IMR-90 (cell line): Measurements from ENCODE around the gene DDC. TPM values are rescaled to one million over a fixed set of nuclear protein-coding genes. Genes with fewer than 3 reads are reported as not detected.
"Not testable (repeated sequence)": the region's sequence is repeated elsewhere in the genome, so short reads cannot be mapped to it uniquely, and the experiment has no call there.

ENCODE experiments used
- ATAC-seq: fragments of 200-7000 bp; cut with Tn5 transposase; 2 replicates; pipeline ENCODE4 v1.9.1; 2020; ENCODE audit warnings: low read depth, mild to moderate bottlenecking, moderate library complexity
- BruUV-seq: library from RNA; stranded (reverse); fragments of 400-500 nt; replicated peaks from 2 replicates; lab custom pipeline; 2021; lab: Mats Ljungman, UMichigan
- CTCF ChIA-PET: fragments of 300-600 bp; formaldehyde crosslinking; extraction: SDS; loops from one replicate; lab custom pipeline; 2021; ENCODE audit warnings: antibody characterized with exemption; lab: Yijun Ruan, JAX
- POLR2A ChIA-PET: fragments of 300-600 bp; sonication (Branson Sonifier 250); formaldehyde crosslinking; loops from one replicate; lab custom pipeline; 2022; ENCODE audit warnings: antibody characterized with exemption; ENCODE audit not compliant: unreplicated experiment; lab: Charles Lee
- DNase-seq: peaks from one replicate; pipeline ENCODE4 v3.0.0; 2013
- H2AFZ ChIP-seq: replicated peaks from 2 replicates; pipeline ENCODE3; 2013; ENCODE audit warnings: low read length, mild to moderate bottlenecking; ENCODE audit not compliant: poor library complexity
- H2AK5ac ChIP-seq: 2 replicates; pipeline ENCODE4 v1.6.1; 2013; ENCODE audit warnings: low read depth, low read length, inconsistent platforms
- H2AK9ac ChIP-seq: replicated peaks from 2 replicates; pipeline ENCODE3; 2013; ENCODE audit warnings: mild to moderate bottlenecking, low read depth, low read length, moderate library complexity; ENCODE audit not compliant: poor library complexity
- H2BK120ac ChIP-seq: 2 replicates; pipeline ENCODE4 v1.6.1; 2013; ENCODE audit warnings: low read depth, low read length, inconsistent platforms
- H2BK15ac ChIP-seq: 3 replicates; pipeline ENCODE4 v1.6.1; 2013; ENCODE audit warnings: low read depth, low read length, inconsistent platforms
- H2BK20ac ChIP-seq: 2 replicates; pipeline ENCODE4 v1.6.1; 2013; ENCODE audit warnings: low read depth, mild to moderate bottlenecking, inconsistent platforms, low read length, moderate library complexity
- H2BK5ac ChIP-seq: 2 replicates; pipeline ENCODE4 v1.6.1; 2013; ENCODE audit warnings: mild to moderate bottlenecking, low read depth, low read length, inconsistent platforms; ENCODE audit not compliant: poor library complexity, severe bottlenecking
- H3K14ac ChIP-seq: replicated peaks from 2 replicates; pipeline ENCODE4 v1.6.1; 2013; ENCODE audit warnings: low read depth, low read length, inconsistent platforms
- H3K18ac ChIP-seq: 2 replicates; pipeline ENCODE4 v1.6.1; 2013; ENCODE audit warnings: low read depth, low read length, control low read depth
- H3K23ac ChIP-seq: 2 replicates; pipeline ENCODE4 v1.6.1; 2013; ENCODE audit warnings: low read depth, low read length, inconsistent platforms
- H3K27ac ChIP-seq: 2 replicates; pipeline ENCODE4 v1.5.1; 2013; ENCODE audit warnings: mild to moderate bottlenecking, control low read depth, low read length; ENCODE audit not compliant: insufficient read depth
- H3K27me3 ChIP-seq: 2 replicates; pipeline ENCODE4 v1.6.1; 2013; ENCODE audit warnings: low read length; ENCODE audit not compliant: control insufficient read depth, insufficient read depth
- H3K36me3 ChIP-seq: 2 replicates; pipeline ENCODE4 v1.6.1; 2013; ENCODE audit warnings: low read length, mixed read lengths; ENCODE audit not compliant: control insufficient read depth, insufficient read depth
- H3K4ac ChIP-seq: 2 replicates; pipeline ENCODE4 v1.6.1; 2013; ENCODE audit warnings: low read depth, low read length, inconsistent platforms
- H3K4me1 ChIP-seq: 2 replicates; pipeline ENCODE4 v1.6.1; 2013; ENCODE audit warnings: low read length, mixed read lengths; ENCODE audit not compliant: control insufficient read depth, insufficient read depth
- H3K4me2 ChIP-seq: 2 replicates; pipeline ENCODE4 v1.6.1; 2013; ENCODE audit warnings: low read depth, mild to moderate bottlenecking, control low read depth, low read length, moderate library complexity
- H3K4me3 ChIP-seq: 2 replicates; pipeline ENCODE4 v1.5.1; 2013; ENCODE audit warnings: low read depth, mild to moderate bottlenecking, control low read depth, low read length, moderate library complexity; ENCODE audit not compliant: insufficient read depth
- H3K56ac ChIP-seq: 2 replicates; pipeline ENCODE4 v1.6.1; 2013; ENCODE audit warnings: low read length, inconsistent platforms; ENCODE audit not compliant: insufficient read depth; ENCODE audit errors: extremely low read depth
- H3K79me1 ChIP-seq, 2 experiments: 2 replicates each; pipeline ENCODE4 v1.6.1; 2013; ENCODE audit warnings: low read length in 2 of 2, inconsistent platforms in 1 of 2, low read depth in 1 of 2
- H3K9ac ChIP-seq: 2 replicates; pipeline ENCODE4 v1.6.1; 2013; ENCODE audit warnings: low read depth, low read length, control low read depth
- H3K9me1 ChIP-seq: 2 replicates; pipeline ENCODE4 v1.6.1; 2013; ENCODE audit warnings: low read length, inconsistent platforms; ENCODE audit not compliant: insufficient read depth
- H3K9me3 ChIP-seq: 2 replicates; pipeline ENCODE4 v1.6.1; 2013; ENCODE audit warnings: low read length; ENCODE audit not compliant: control insufficient read depth, insufficient read depth
- H4K20me1 ChIP-seq: 2 replicates; pipeline ENCODE4 v1.6.1; 2013; ENCODE audit warnings: low read length, inconsistent platforms; ENCODE audit not compliant: insufficient read depth
- H4K5ac ChIP-seq: 2 replicates; pipeline ENCODE4 v1.6.1; 2013; ENCODE audit warnings: mild to moderate bottlenecking, low read depth, low read length, control low read depth
- H4K8ac ChIP-seq, 2 experiments: 2 replicates each; pipeline ENCODE4 v1.6.1; 2013; ENCODE audit warnings: low read depth in 2 of 2, low read length in 2 of 2, control low read depth in 1 of 2, inconsistent platforms in 1 of 2
- H4K91ac ChIP-seq: 2 replicates; pipeline ENCODE4 v1.6.1; 2013; ENCODE audit warnings: low read depth, low read length, inconsistent platforms; ENCODE audit not compliant: insufficient read depth
- WGBS, 2 experiments: methylation state at CpG; one replicate each; pipeline versions ENCODE4 v1.1.5 to v1.1.7; 2013; ENCODE audit warnings: missing lambda C conversion rate in 2 of 2; ENCODE audit not compliant: insufficient read length in 1 of 2; ENCODE audit errors: extremely low coverage in 2 of 2; 5-methylcytosine and 5-hydroxymethylcytosine counted together
- dilution Hi-C: fragments of 300-500 bp; cut with HindIII; formaldehyde crosslinking; loops from one replicate; pipeline ENCODE4 v1.14.3; 2018; ENCODE audit warnings: low sequenced_read_pairs; ENCODE audit not compliant: unreplicated experiment
- in situ Hi-C: fragments of 300-500 bp; cut with MboI; formaldehyde crosslinking; loops from 3 replicates; pipeline ENCODE4 v1.14.3; 2019; ENCODE audit warnings: low sequenced_read_pairs, inconsistent platforms, mixed read lengths
- intact Hi-C: fragments of 100-400 bp; cut with micrococcal nuclease; formaldehyde crosslinking; loops from 2 replicates; pipeline ENCODE4 v1.10.0; 2022
- polyA plus RNA-seq, 3 experiments: library from polyadenylated mRNA; depleted of rRNA; stranded (reverse); fragments of >200 nt; gene quantifications; 2 replicates each; pipeline ENCODE4 v1.2.3, GENCODE V29; 2012; ENCODE audit warnings: low replicate concordance in 1 of 3
- total RNA-seq: library from RNA; depleted of rRNA; stranded (reverse); fragments of >200 nt; gene quantifications from 2 replicates; pipeline ENCODE4 v1.2.3, GENCODE V29; 2012

The DDC gene
- total and polyA plus RNA-seq, 2 of the 4 experiments (the other 2 are of a cell fraction): not detected

GRCh38 chr7:50578105-50578504 lies 12.9 kb upstream of the DDC start:
- H4K5ac ChIP-seq, dilution Hi-C loops, H3K14ac ChIP-seq, H3K27ac ChIP-seq, H4K20me1 ChIP-seq, ATAC-seq, BruUV-seq, H3K56ac ChIP-seq, H2AK9ac ChIP-seq, H2BK15ac ChIP-seq, H3K9me1 ChIP-seq, H3K4me2 ChIP-seq, H3K23ac ChIP-seq, H2AFZ ChIP-seq, H3K4ac ChIP-seq, H3K9ac ChIP-seq, H3K79me1 ChIP-seq, H3K4me3 ChIP-seq, H3K9me3 ChIP-seq, H3K36me3 ChIP-seq, DNase-seq, H4K91ac ChIP-seq, H3K18ac ChIP-seq, H3K27me3 ChIP-seq, H2BK120ac ChIP-seq, H2BK5ac ChIP-seq, in situ Hi-C loops, H4K8ac ChIP-seq, POLR2A ChIA-PET, CTCF ChIA-PET, H2BK20ac ChIP-seq, H3K4me1 ChIP-seq, H2AK5ac ChIP-seq: not testable (repeated sequence)
- intact Hi-C loops: loop anchor here (10.0 kb wide), 1 partner anchor 73 kb away; no protein-coding TSS in a partner anchor
- no CpG with 5 or more reads among the region's 4 CpGs for WGBS, 2 experiments
